Peyer's patch (tissue), 4 donors: ENCODE data around the gene GRN. TPM values are rescaled to one million over a fixed set of nuclear protein-coding genes. Genes with fewer than 3 reads are reported as not detected.
"Not testable (repeated sequence)": the region's sequence is repeated elsewhere in the genome, so short reads cannot be mapped to it uniquely, and the experiment has no call there.

ENCODE experiments used
- DNase-seq, 3 donors: peaks; one replicate each; pipeline ENCODE4 v3.0.0-alpha.2; 2017 to 2019
- H3K27ac ChIP-seq, 4 donors: fragments of 200-600 bp; sonication (generic); one replicate each; pipeline ENCODE4 v1.5.1; 2016 to 2019
- H3K27me3 ChIP-seq, 2 donors: fragments of 200-600 bp; sonication (generic); one replicate each; pipeline ENCODE4 v1.5.1; 2019
- H3K36me3 ChIP-seq, 3 donors: fragments of 200-600 bp; sonication (generic); one replicate each; pipeline ENCODE4 v1.5.1; 2016 to 2019
- H3K4me1 ChIP-seq, 4 donors: fragments of 200-600 bp; sonication (generic); one replicate each; pipeline ENCODE4 v1.5.1; 2016 to 2019
- H3K4me3 ChIP-seq, 4 donors: fragments of 200-600 bp; sonication (generic); 1 replicate in 3 of 4; 2 replicates in 1 of 4; pipeline ENCODE4 v1.5.1; 2016 to 2019; ENCODE audit warnings: mild to moderate bottlenecking in 1 of 4
- H3K9me3 ChIP-seq, 4 donors: fragments of 200-600 bp; sonication (generic); one replicate each; pipeline ENCODE4 v1.5.1; 2016 to 2019; ENCODE audit warnings: mild to moderate bottlenecking in 1 of 4
- POLR2A ChIP-seq, 2 donors: fragments of 450-650 bp; IDR thresholded peaks; one replicate each; pipeline ENCODE4 v1.5.1; 2017; ENCODE audit warnings: antibody characterized with exemption in 2 of 2, mild to moderate bottlenecking in 2 of 2, moderate library complexity in 2 of 2
- total RNA-seq, 4 donors: library from RNA; depleted of rRNA; stranded (reverse); fragments of >200 nt; gene quantifications; one replicate each; pipeline ENCODE4 v1.1.0, GENCODE V29; 2016
- TF ChIP-seq, protein P1 (sequence below), 6 experiments: fragments of 450-650 bp in 4 of 6; fragments of 200-600 bp in 2 of 6; sonication (generic) in 1 of 6; IDR thresholded peaks; one replicate each; pipeline ENCODE4 v1.5.1; 2017 to 2019; ENCODE audit warnings: antibody characterized with exemption in 6 of 6, mild to moderate bottlenecking in 3 of 6, moderate library complexity in 1 of 6

The GRN gene
- total RNA-seq, 4 donors from 2014 or later: 145 to 678 (median 492) TPM

DNA sequence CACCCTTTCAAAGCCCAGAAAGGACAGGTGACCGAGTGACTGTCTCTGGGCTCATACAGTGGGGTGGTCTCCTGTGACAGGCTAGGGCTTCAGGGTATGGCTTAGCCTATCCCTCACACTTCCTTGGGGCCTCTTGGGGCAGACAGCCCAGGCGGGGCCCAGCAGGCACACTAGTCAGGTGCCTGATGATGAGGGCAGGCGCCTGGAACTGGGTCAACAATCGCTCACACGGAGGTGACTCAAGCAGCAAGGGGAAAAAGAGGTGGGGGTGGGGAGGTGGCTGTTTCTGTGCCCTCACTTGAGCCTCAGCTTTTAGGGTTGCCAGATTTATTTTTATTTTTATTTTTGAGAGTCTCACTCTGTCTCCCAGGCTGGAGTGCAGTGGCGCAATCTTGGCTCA is 6.4 kb upstream of the GRN start:
- H3K9me3 ChIP-seq: no peaks in the 10 kb centered on the region
- DNase-seq: no peak

DNA sequence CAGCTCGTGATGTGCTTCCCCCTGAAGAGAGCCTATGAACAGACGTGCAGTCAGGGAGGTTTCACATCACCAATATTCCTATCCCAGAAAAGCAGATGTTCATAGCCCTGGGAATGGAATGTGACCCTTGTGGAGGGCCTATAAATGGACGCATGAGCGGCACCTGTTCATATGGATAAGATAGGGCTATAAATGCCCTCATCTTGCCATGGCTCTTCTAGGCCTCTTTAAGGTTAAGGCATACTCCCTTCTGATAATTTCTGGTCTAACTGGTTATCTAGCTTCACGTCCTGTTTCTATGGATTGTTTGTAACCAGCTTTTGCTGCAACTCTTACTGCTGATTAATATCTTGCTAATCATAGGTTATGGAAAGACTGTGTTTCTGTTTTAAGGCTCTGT is 4.5 kb upstream of the GRN start:
- H3K27me3 ChIP-seq, H3K4me3 ChIP-seq, H3K27ac ChIP-seq, H3K4me1 ChIP-seq, H3K36me3 ChIP-seq, DNase-seq, H3K9me3 ChIP-seq: not testable (repeated sequence)

More for the DNA sequence above, 6.4 kb upstream of the GRN start:
- Histone ChIP-seq H3K36me3 (no peaks in the 10 kb centered on the region), H3K4me3 (no peak overlapping the region), H3K27me3 (no peaks in the 10 kb centered on the region), H3K27ac (no peak overlapping the region), H3K4me1 (peaks cover 0 to 4% (median 0%) of the 10 kb centered on the region in 4 donors)
- TF ChIP-seq POLR2A (IDR thresholded peaks at IDR 0.05): no peak

- Histone ChIP-seq H3K9me3 (no peaks in the 10 kb centered on the region), H3K27ac (no peak overlapping the region), H3K27me3 (no peaks in the 10 kb centered on the region), H3K4me1 (peaks cover 0 to 20% (median 6%) of the 10 kb centered on the region in 4 donors), H3K4me3 (no peak overlapping the region), H3K36me3 (no peaks in the 10 kb centered on the region)
- DNase-seq: no peak
- TF ChIP-seq, protein P1, sequence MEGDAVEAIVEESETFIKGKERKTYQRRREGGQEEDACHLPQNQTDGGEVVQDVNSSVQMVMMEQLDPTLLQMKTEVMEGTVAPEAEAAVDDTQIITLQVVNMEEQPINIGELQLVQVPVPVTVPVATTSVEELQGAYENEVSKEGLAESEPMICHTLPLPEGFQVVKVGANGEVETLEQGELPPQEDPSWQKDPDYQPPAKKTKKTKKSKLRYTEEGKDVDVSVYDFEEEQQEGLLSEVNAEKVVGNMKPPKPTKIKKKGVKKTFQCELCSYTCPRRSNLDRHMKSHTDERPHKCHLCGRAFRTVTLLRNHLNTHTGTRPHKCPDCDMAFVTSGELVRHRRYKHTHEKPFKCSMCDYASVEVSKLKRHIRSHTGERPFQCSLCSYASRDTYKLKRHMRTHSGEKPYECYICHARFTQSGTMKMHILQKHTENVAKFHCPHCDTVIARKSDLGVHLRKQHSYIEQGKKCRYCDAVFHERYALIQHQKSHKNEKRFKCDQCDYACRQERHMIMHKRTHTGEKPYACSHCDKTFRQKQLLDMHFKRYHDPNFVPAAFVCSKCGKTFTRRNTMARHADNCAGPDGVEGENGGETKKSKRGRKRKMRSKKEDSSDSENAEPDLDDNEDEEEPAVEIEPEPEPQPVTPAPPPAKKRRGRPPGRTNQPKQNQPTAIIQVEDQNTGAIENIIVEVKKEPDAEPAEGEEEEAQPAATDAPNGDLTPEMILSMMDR (IDR thresholded peaks at IDR 0.05): no peak
- no peak for TF ChIP-seq POLR2A (IDR thresholded peaks at IDR 0.05)
These were observed 1.4 kb upstream of the GRN start for GRCh38 chr17:44343510-44344209.

- TF ChIP-seq, protein P1 (IDR thresholded peaks at IDR 0.05): peak; percentile 22 to 76 (median 34)
- TF ChIP-seq POLR2A (IDR thresholded peaks at IDR 0.05): no peak
- Histone ChIP-seq H3K27ac (peak overlapping the region; percentile 81 to 87 (median 87)), H3K4me3 (peak overlapping the region; percentile 82 to 96 (median 85)), H3K27me3 (no peaks in the 10 kb centered on the region), H3K36me3 (peaks cover 0 to 18% (median 0%) of the 10 kb centered on the region in 3 donors), H3K9me3 (no peaks in the 10 kb centered on the region), H3K4me1 (peaks cover 0 to 20% (median 11%) of the 10 kb centered on the region in 4 donors)
- peak; percentile 64 to 85 (median 82) for DNase-seq
These were observed 438 bp downstream of the GRN start for GRCh38 chr17:44345454-44346026.

GRCh38 chr17:44346064-44346844 is 1.2 kb downstream of the GRN start:
- peaks cover 0 to 20% (median 11%) of the 10 kb centered on the region in 4 donors for H3K4me1 ChIP-seq
- peaks cover 0 to 26% (median 0%) of the 10 kb centered on the region in 3 donors for H3K36me3 ChIP-seq
- peak in 1 of 3 donors; percentile 46 for DNase-seq
- peak overlapping the region; percentile 81 to 87 (median 87) for H3K27ac ChIP-seq
- no peaks in the 10 kb centered on the region for H3K9me3 ChIP-seq
- no peak for TF ChIP-seq POLR2A (IDR thresholded peaks at IDR 0.05)
- TF ChIP-seq, protein P1 (IDR thresholded peaks at IDR 0.05): no peak
- H3K27me3 ChIP-seq: no peaks in the 10 kb centered on the region
- H3K4me3 ChIP-seq: peak overlapping the region; percentile 82 to 96 (median 85)

GRCh38 chr17:44347206-44348055 is 2.3 kb downstream of the GRN start:
- Histone ChIP-seq H3K36me3 (peaks cover 0 to 37% (median 0%) of the 10 kb centered on the region in 3 donors), H3K27ac (peak overlapping the region in 1 of 4 donors; percentile 87), H3K4me1 (peaks cover 0 to 20% (median 11%) of the 10 kb centered on the region in 4 donors)
- H3K27me3 ChIP-seq, DNase-seq, H3K9me3 ChIP-seq, H3K4me3 ChIP-seq: not testable (repeated sequence)
